Fibroblast of mammary gland (primary cell): Measurements from ENCODE around the gene RIMKLB.
"Not testable (repeated sequence)": the region's sequence is repeated elsewhere in the genome, so short reads cannot be mapped to it uniquely, and the experiment has no call there.

ENCODE experiments used
- DNase-seq: peaks from one replicate; pipeline ENCODE4 v3.0.0-alpha.2; 2010; ENCODE audit warnings: low read depth
- H3K4me3 ChIP-seq: 2 replicates; pipeline ENCODE4 v1.5.1; 2011; ENCODE audit warnings: low read depth, mild to moderate bottlenecking, low read length, moderate library complexity; ENCODE audit not compliant: control insufficient read depth
- CTCF ChIP-seq: conservative IDR thresholded peaks from 2 replicates; pipeline ENCODE4 v1.5.1; 2011; ENCODE audit warnings: low read depth, low read length, inconsistent platforms; ENCODE audit not compliant: control insufficient read depth, insufficient read depth

The RIMKLB gene

GRCh38 chr12:8709124-8709830 is 11.5 kb downstream of the RIMKLB start:
- DNase-seq, result peak; percentile 18
- no peak for TF ChIP-seq CTCF
- H3K4me3 ChIP-seq, result no peak overlapping the region

- DNase-seq, result no peak
- no peak overlapping the region for H3K4me3 ChIP-seq
- TF ChIP-seq CTCF, result no peak
Measured at GRCh38 chr12:8712572-8712971, 14.8 kb downstream of the RIMKLB start.

- no peak for DNase-seq
- H3K4me3 ChIP-seq, result no peak overlapping the region
- no peak for TF ChIP-seq CTCF
Measured at GRCh38 chr12:8722286-8722800, 24.6 kb downstream of the RIMKLB start.

- no peak overlapping the region for H3K4me3 ChIP-seq
- TF ChIP-seq CTCF, result no peak
- no peak for DNase-seq
Measured at GRCh38 chr12:8734873-8735381, 37.1 kb downstream of the RIMKLB start.

- TF ChIP-seq CTCF, result no peak
- no peak overlapping the region for H3K4me3 ChIP-seq
- peak; percentile 60 for DNase-seq
Measured at GRCh38 chr12:8742501-8742900, 44.7 kb downstream of the RIMKLB start.

- not testable (repeated sequence) for DNase-seq, H3K4me3 ChIP-seq
Measured at GRCh38 chr12:8743121-8743520, 45.3 kb downstream of the RIMKLB start.

GRCh38 chr12:8745631-8746030 is 47.8 kb downstream of the RIMKLB start:
- not testable (repeated sequence) for DNase-seq, H3K4me3 ChIP-seq

GRCh38 chr12:8746046-8746445 is 48.3 kb downstream of the RIMKLB start:
- no peak for TF ChIP-seq CTCF
- DNase-seq, result no peak
- H3K4me3 ChIP-seq, result no peak overlapping the region

- DNase-seq, H3K4me3 ChIP-seq: not testable (repeated sequence)
Measured at GRCh38 chr12:8760076-8760475, 62.3 kb downstream of the RIMKLB start.

GRCh38 chr12:8762701-8763100 is 64.9 kb downstream of the RIMKLB start:
- DNase-seq, H3K4me3 ChIP-seq: not testable (repeated sequence)

GRCh38 chr12:8766121-8766520 is 68.3 kb downstream of the RIMKLB start:
- not testable (repeated sequence) for H3K4me3 ChIP-seq, DNase-seq
